Suppressor macrophage (primary cell): Measurements from ENCODE around the gene SEMA6C.
"Not testable (repeated sequence)": the region's sequence is repeated elsewhere in the genome, so short reads cannot be mapped to it uniquely, and the experiment has no call there.

ENCODE experiments used
- DNase-seq, 4 experiments: peaks; one replicate each; pipeline ENCODE4 v3.0.0-alpha.2; 2020 to 2022
- total RNA-seq, 17 experiments: gene quantifications; one replicate each; lab custom pipeline; 2026; ENCODE audit warnings: mixed read lengths in 6 of 17, inconsistent platforms in 3 of 17; lab: John Stamatoyannopoulos, UW

Gene SEMA6C
- 0.21 to 3.6 (median 0.38) reads per million in 17 experiments for total RNA-seq

GRCh38 chr1:151146412-151147131 is at the start of gene SEMA6C:
Gene SEMA6C, minus strand, starts transcription at chr1:151146631. Its CDS starts 4,010 bp downstream, at chr1:151142621.
- peak; percentile 92 to 96 (median 95) for DNase-seq

GRCh38 chr1:151194894-151195594 is 48.6 kb upstream of the SEMA6C start:
- DNase-seq = peak in 2 of 4 experiments; percentile 22 to 29

- no peak for DNase-seq
Observed at GRCh38 chr1:151193856-151194255, 47.4 kb upstream of the SEMA6C start.

- DNase-seq = no peak
Observed at GRCh38 chr1:151193304-151193703, 46.9 kb upstream of the SEMA6C start.

GRCh38 chr1:151192047-151192446 is 45.6 kb upstream of the SEMA6C start:
- DNase-seq = no peak

GRCh38 chr1:151189637-151190445 is 43.4 kb upstream of the SEMA6C start, which contains the start of gene VPS72:
Gene VPS72, minus strand, starts transcription at chr1:151190197. Its CDS starts 76 bp downstream, at chr1:151190121.
- DNase-seq = peak; percentile 81 to 90 (median 88)

- not testable (repeated sequence) for DNase-seq
Observed at GRCh38 chr1:151188667-151189066, 42.2 kb upstream of the SEMA6C start.

- DNase-seq = no peak
Observed at GRCh38 chr1:151187205-151187604, 40.8 kb upstream of the SEMA6C start.

- DNase-seq = no peak
Observed at GRCh38 chr1:151184211-151184610, 37.8 kb upstream of the SEMA6C start.

- no peak for DNase-seq
Observed at GRCh38 chr1:151176514-151177045, 30.1 kb upstream of the SEMA6C start.

- peak in 3 of 4 experiments; percentile 47 to 67 (median 56) for DNase-seq
Observed at GRCh38 chr1:151175863-151176262, 29.4 kb upstream of the SEMA6C start, which contains the start of gene TMOD4. Gene TMOD4, minus strand, starts transcription at chr1:151175981. Its CDS starts 1,106 bp downstream, at chr1:151174875.

- DNase-seq = no peak
Observed at GRCh38 chr1:151175041-151175741, 28.8 kb upstream of the SEMA6C start.

- DNase-seq = no peak
Observed at GRCh38 chr1:151171190-151171589, 24.8 kb upstream of the SEMA6C start.

- no peak for DNase-seq
Observed at GRCh38 chr1:151167116-151167515, 20.7 kb upstream of the SEMA6C start.

GRCh38 chr1:151166505-151166956 is 20.1 kb upstream of the SEMA6C start:
- peak; percentile 12 to 56 (median 36) for DNase-seq

GRCh38 chr1:151165738-151166504 is 19.5 kb upstream of the SEMA6C start, which contains the start of the genes LYSMD1 and SCNM1:
Gene LYSMD1, minus strand, starts transcription at chr1:151165902. Its CDS starts 644 bp downstream, at chr1:151165258.
Gene SCNM1, plus strand, starts transcription at chr1:151166144. Its CDS starts 9 bp downstream, at chr1:151166153.
- DNase-seq = peak; percentile 98 to 99 (median 98)

GRCh38 chr1:151165281-151165737 is 18.9 kb upstream of the SEMA6C start:
- no peak for DNase-seq

GRCh38 chr1:151164732-151165280 is 18.4 kb upstream of the SEMA6C start:
- no peak for DNase-seq

- peak; percentile 47 to 70 (median 66) for DNase-seq
Observed at GRCh38 chr1:151159373-151159772, 12.9 kb upstream of the SEMA6C start.

GRCh38 chr1:151158751-151159251 is 12.4 kb upstream of the SEMA6C start:
- DNase-seq = peak in 1 of 4 experiments; percentile 37
